Measurements from ENCODE around the gene RBM8A.

GRCh38 chr1:145959957-145960467, 32.7 kb upstream of the RBM8A start:
- TF ChIP-seq MAX (IDR thresholded peaks at IDR 0.05) (no peak), CREB1 (IDR thresholded peaks at IDR 0.05; ENCODE audit: low read depth) (no peak), TAF1 (IDR thresholded peaks at IDR 0.05; ENCODE audit: low read depth) (no peak), USF1 (IDR thresholded peaks at IDR 0.05) (no peak), EP300 (IDR thresholded peaks at IDR 0.05; ENCODE audit: borderline replicate concordance) (no peak)
